Keratinocyte (primary cell): ENCODE data around the gene UBE2R2.

Experiments used
- EZH2 ChIP-seq: IDR thresholded peaks from one replicate; pipeline ENCODE4 v1.6.1; 2012; ENCODE audit warnings: inconsistent platforms, mild to moderate bottlenecking, low read length, moderate library complexity
- TF ChIP-seq, protein P1 (sequence below), 3 experiments: IDR thresholded peaks in 1 of 3; conservative IDR thresholded peaks in 1 of 3; optimal IDR thresholded peaks in 1 of 3; 2 replicates in 2 of 3; 3 replicates in 1 of 3; pipeline versions ENCODE3 to v1.5.1; 2011; ENCODE audit warnings: low read length in 3 of 3, mild to moderate bottlenecking in 3 of 3, moderate library complexity in 2 of 3, control low read depth in 1 of 3, inconsistent platforms in 1 of 3; ENCODE audit not compliant: insufficient read depth in 2 of 3; ENCODE audit errors: extremely low read depth in 1 of 3

DNA sequence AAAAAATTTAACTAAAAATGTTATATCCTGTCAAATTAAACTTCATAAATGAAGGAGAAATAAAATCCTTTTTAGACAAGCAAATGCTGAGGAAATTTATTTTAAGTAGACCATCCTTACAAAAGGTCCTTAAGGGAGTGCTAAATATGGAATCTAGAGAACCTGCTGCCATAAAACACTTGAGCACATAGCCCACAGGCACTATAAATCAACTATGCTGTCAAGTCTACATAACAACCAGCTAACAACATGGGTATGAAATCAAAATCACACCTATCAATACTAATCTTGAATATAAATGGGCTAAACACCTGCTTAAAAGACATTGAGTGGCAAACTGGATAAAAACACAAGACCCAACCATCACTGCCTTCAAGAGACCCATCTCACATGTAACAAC is 36.7 kb upstream of the UBE2R2 start:
- TF ChIP-seq, protein P1, sequence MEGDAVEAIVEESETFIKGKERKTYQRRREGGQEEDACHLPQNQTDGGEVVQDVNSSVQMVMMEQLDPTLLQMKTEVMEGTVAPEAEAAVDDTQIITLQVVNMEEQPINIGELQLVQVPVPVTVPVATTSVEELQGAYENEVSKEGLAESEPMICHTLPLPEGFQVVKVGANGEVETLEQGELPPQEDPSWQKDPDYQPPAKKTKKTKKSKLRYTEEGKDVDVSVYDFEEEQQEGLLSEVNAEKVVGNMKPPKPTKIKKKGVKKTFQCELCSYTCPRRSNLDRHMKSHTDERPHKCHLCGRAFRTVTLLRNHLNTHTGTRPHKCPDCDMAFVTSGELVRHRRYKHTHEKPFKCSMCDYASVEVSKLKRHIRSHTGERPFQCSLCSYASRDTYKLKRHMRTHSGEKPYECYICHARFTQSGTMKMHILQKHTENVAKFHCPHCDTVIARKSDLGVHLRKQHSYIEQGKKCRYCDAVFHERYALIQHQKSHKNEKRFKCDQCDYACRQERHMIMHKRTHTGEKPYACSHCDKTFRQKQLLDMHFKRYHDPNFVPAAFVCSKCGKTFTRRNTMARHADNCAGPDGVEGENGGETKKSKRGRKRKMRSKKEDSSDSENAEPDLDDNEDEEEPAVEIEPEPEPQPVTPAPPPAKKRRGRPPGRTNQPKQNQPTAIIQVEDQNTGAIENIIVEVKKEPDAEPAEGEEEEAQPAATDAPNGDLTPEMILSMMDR (optimal IDR thresholded peaks at IDR 0.05 in 1 of 3, IDR thresholded peaks at IDR 0.05 in 1 of 3, conservative IDR thresholded peaks at IDR 0.05 in 1 of 3; ENCODE audit: extremely low read depth in 1 of 3, insufficient read depth in 2 of 3, low read length in 3 of 3): no peak
- TF ChIP-seq EZH2: no peak
